Fibroblast of lung (primary cell): ENCODE measurements around the gene ST6GALNAC2.

Experiments
- CTCF ChIP-seq, 2 donors: IDR thresholded peaks in 1 of 2; conservative IDR thresholded peaks in 1 of 2; 1 replicate in 1 of 2; 2 replicates in 1 of 2; pipeline ENCODE4 v1.5.1; 2011 to 2012; ENCODE audit warnings: low read length in 2 of 2, control low read depth in 1 of 2, inconsistent platforms in 1 of 2, low read depth in 1 of 2, mild to moderate bottlenecking in 1 of 2
- EZH2 ChIP-seq: IDR thresholded peaks from 2 replicates; pipeline ENCODE4 v1.5.1; 2012; ENCODE audit warnings: low read length, control low read depth, mild to moderate bottlenecking; ENCODE audit errors: missing control alignments

- TF ChIP-seq CTCF (conservative IDR thresholded peaks at IDR 0.05 in 1 of 2, IDR thresholded peaks at IDR 0.05 in 1 of 2; ENCODE audit: low read depth in 1 of 2, low read length in 2 of 2), result no peak
- no peak for TF ChIP-seq EZH2
These were observed 15.2 kb downstream of the ST6GALNAC2 start for GRCh38 chr17:76570457-76570856.
